H1 (cell line): ENCODE data around the gene RFX5. TPM values are rescaled to one million over a fixed set of nuclear protein-coding genes. Genes with fewer than 3 reads are reported as not detected.
"Not testable (repeated sequence)": the region's sequence is repeated elsewhere in the genome, so short reads cannot be mapped to it uniquely, and the experiment has no call there.

ENCODE experiments used
- CTCF ChIA-PET: fragments of 300-600 bp; sonication (Branson Sonifier 250); formaldehyde crosslinking; loops from one replicate; lab custom pipeline; 2021; ENCODE audit not compliant: partially characterized antibody; lab: Charles Lee
- POLR2A ChIA-PET: fragments of 300-600 bp; sonication (Branson Sonifier 250); formaldehyde crosslinking; loops from one replicate; lab custom pipeline; 2021; ENCODE audit warnings: inconsistent platforms; ENCODE audit not compliant: partially characterized antibody; lab: Charles Lee
- DNase-seq, 2 experiments: peaks; one replicate each; pipeline versions ENCODE4 v3.0.0 to v3.0.0-alpha.2; 2010 to 2022; ENCODE audit warnings: low spot score in 2 of 2, low read depth in 1 of 2, mixed read lengths in 1 of 2
- FAIRE-seq: peaks from 2 replicates; lab custom pipeline; 2011; peaks lifted over from hg19 to GRCh38; lab: Jason Lieb, UNC
- H2AFZ ChIP-seq: 2 replicates; pipeline ENCODE4 v1.8.1; 2012; ENCODE audit warnings: low read length, inconsistent platforms
- H2AK5ac ChIP-seq: 2 replicates; pipeline ENCODE4 v1.6.1; 2013; ENCODE audit warnings: low read depth, low read length
- H2BK120ac ChIP-seq: replicated peaks from 2 replicates; pipeline ENCODE3; 2013; ENCODE audit warnings: low read depth, low read length, inconsistent platforms
- H2BK12ac ChIP-seq: 2 replicates; pipeline ENCODE4 v1.6.1; 2013; ENCODE audit warnings: low read depth, low read length
- H2BK15ac ChIP-seq: 2 replicates; pipeline ENCODE4 v1.6.1; 2013; ENCODE audit warnings: low read length
- H2BK20ac ChIP-seq: 2 replicates; pipeline ENCODE4 v1.6.1; 2013; ENCODE audit warnings: low read length
- H2BK5ac ChIP-seq: 2 replicates; pipeline ENCODE4 v1.6.1; 2013; ENCODE audit warnings: low read depth, low read length
- H3K14ac ChIP-seq: 2 replicates; pipeline ENCODE4 v1.6.1; 2013; ENCODE audit warnings: inconsistent platforms; ENCODE audit not compliant: insufficient read length
- H3K18ac ChIP-seq: 2 replicates; pipeline ENCODE4 v1.6.1; 2013; ENCODE audit warnings: low read length; ENCODE audit errors: extremely low read depth
- H3K23ac ChIP-seq: 2 replicates; pipeline ENCODE4 v1.6.1; 2013; ENCODE audit warnings: inconsistent platforms; ENCODE audit not compliant: insufficient read length
- H3K23me2 ChIP-seq: 2 replicates; pipeline ENCODE4 v1.6.1; 2013; ENCODE audit warnings: low read depth, low read length
- H3K27ac ChIP-seq: 2 replicates; pipeline ENCODE4 v1.6.1; 2011; ENCODE audit warnings: low read depth, low read length, inconsistent platforms
- H3K27me3 ChIP-seq, 4 experiments: replicated peaks in 1 of 4; 1 replicate in 1 of 4; 2 replicates in 3 of 4; pipeline versions ENCODE4 v1.6.1 to v1.8.1; 2011 to 2013; ENCODE audit warnings: low read length in 3 of 4, mild to moderate bottlenecking in 3 of 4, inconsistent platforms in 2 of 4, mixed read lengths in 2 of 4, moderate library complexity in 1 of 4; ENCODE audit not compliant: control insufficient read depth in 3 of 4, insufficient read depth in 3 of 4; ENCODE audit errors: extremely low read depth in 1 of 4
- H3K36me3 ChIP-seq, 4 experiments: 2 replicates each; pipeline versions ENCODE4 v1.6.1 to v1.8.1; 2011 to 2013; ENCODE audit warnings: mild to moderate bottlenecking in 4 of 4, low read length in 3 of 4, moderate library complexity in 2 of 4, control low read depth in 1 of 4, inconsistent platforms in 1 of 4; ENCODE audit not compliant: insufficient read depth in 4 of 4, control insufficient read depth in 2 of 4
- H3K4ac ChIP-seq: replicated peaks from 2 replicates; pipeline ENCODE3; 2013; ENCODE audit warnings: low read length, low read depth, mixed read lengths, inconsistent platforms; ENCODE audit not compliant: insufficient read length
- H3K4me1 ChIP-seq, 4 experiments: replicated peaks in 1 of 4; 1 replicate in 1 of 4; 2 replicates in 3 of 4; pipeline versions ENCODE4 v1.6.1 to v1.8.1; 2011 to 2013; ENCODE audit warnings: low read length in 3 of 4, inconsistent platforms in 2 of 4, mixed read lengths in 1 of 4; ENCODE audit not compliant: insufficient read depth in 4 of 4, control insufficient read depth in 3 of 4
- H3K4me2 ChIP-seq, 2 experiments: 2 replicates each; pipeline versions ENCODE4 v1.6.1 to v1.8.1; 2011 to 2013; ENCODE audit warnings: low read depth in 2 of 2, low read length in 2 of 2, control low read depth in 1 of 2, inconsistent platforms in 1 of 2, mild to moderate bottlenecking in 1 of 2; ENCODE audit not compliant: insufficient read depth in 1 of 2
- H3K4me3 ChIP-seq, 4 experiments: fragments of 200-600, 300-600 bp in 1 of 4; sonication (generic), shearing (Covaris generic), sonication (Bioruptor Twin) in 1 of 4; 2 replicates each; pipeline versions ENCODE4 v1.5.1 to v1.8.1; 2011 to 2016; ENCODE audit warnings: low read length in 4 of 4, low read depth in 3 of 4, control low read depth in 2 of 4, inconsistent platforms in 2 of 4, mild to moderate bottlenecking in 2 of 4, mixed read lengths in 1 of 4, moderate library complexity in 1 of 4; ENCODE audit not compliant: insufficient read depth in 2 of 4; ENCODE audit errors: extremely low read depth in 1 of 4
- H3K56ac ChIP-seq: replicated peaks from 2 replicates; pipeline ENCODE3; 2013; ENCODE audit warnings: low read depth, mild to moderate bottlenecking, mixed read lengths, low read length, inconsistent platforms; ENCODE audit not compliant: insufficient read length
- H3K79me1 ChIP-seq: 2 replicates; pipeline ENCODE4 v1.6.1; 2013; ENCODE audit warnings: low read depth, low read length, control low read depth
- H3K79me2 ChIP-seq, 2 experiments: 2 replicates each; pipeline versions ENCODE4 v1.6.1 to v1.8.1; 2012 to 2013; ENCODE audit warnings: low read length in 2 of 2, mild to moderate bottlenecking in 2 of 2, inconsistent platforms in 1 of 2; ENCODE audit not compliant: insufficient read depth in 2 of 2, control insufficient read depth in 1 of 2
- H3K9ac ChIP-seq, 4 experiments: replicated peaks in 1 of 4; 1 replicate in 1 of 4; 2 replicates in 3 of 4; pipeline versions ENCODE4 v1.6.1 to v1.8.1; 2011 to 2013; ENCODE audit warnings: low read depth in 3 of 4, low read length in 3 of 4, control low read depth in 2 of 4, mild to moderate bottlenecking in 2 of 4, moderate library complexity in 2 of 4, inconsistent platforms in 1 of 4; ENCODE audit errors: extremely low read depth in 1 of 4
- H3K9me3 ChIP-seq, 2 experiments: 2 replicates each; pipeline versions ENCODE4 v1.6.1 to v1.8.1; 2012 to 2013; ENCODE audit warnings: mild to moderate bottlenecking in 2 of 2, moderate library complexity in 2 of 2, control low read depth in 1 of 2, inconsistent platforms in 1 of 2, low read depth in 1 of 2, low read length in 1 of 2, mixed read lengths in 1 of 2; ENCODE audit not compliant: insufficient read depth in 2 of 2
- H4K20me1 ChIP-seq, 2 experiments: replicated peaks in 1 of 2; 2 replicates each; pipeline versions ENCODE3 to v1.8.1; 2011 to 2013; ENCODE audit warnings: inconsistent platforms in 2 of 2, low read length in 2 of 2, mild to moderate bottlenecking in 1 of 2; ENCODE audit not compliant: insufficient read depth in 2 of 2, control insufficient read depth in 1 of 2
- H4K5ac ChIP-seq: 2 replicates; pipeline ENCODE4 v1.6.1; 2013; ENCODE audit warnings: low read length, low read depth, mixed read lengths, inconsistent platforms; ENCODE audit not compliant: insufficient read length
- H4K8ac ChIP-seq: 2 replicates; pipeline ENCODE4 v1.8.0; 2013; ENCODE audit warnings: mild to moderate bottlenecking, moderate library complexity, low read length, inconsistent platforms; ENCODE audit not compliant: insufficient read depth; ENCODE audit errors: extremely low read depth
- H4K91ac ChIP-seq: replicated peaks from 2 replicates; pipeline ENCODE3; 2013; ENCODE audit warnings: low read length, mixed read lengths, inconsistent platforms; ENCODE audit not compliant: insufficient read length
- WGBS, 2 experiments: shearing (Covaris generic) in 1 of 2; methylation state at CpG; one replicate each; pipeline versions ENCODE4 v1.1.6 to v1.1.7; 2013 to 2015; ENCODE audit warnings: low lambda C conversion rate in 2 of 2, mixed read lengths in 2 of 2, inconsistent platforms in 1 of 2, low coverage in 1 of 2, missing lambda C conversion rate in 1 of 2; ENCODE audit not compliant: insufficient replicate concordance in 2 of 2, insufficient coverage in 1 of 2, insufficient read length in 1 of 2; ENCODE audit errors: extremely low coverage in 1 of 2, missing lambda C conversion rate in 1 of 2; 5-methylcytosine and 5-hydroxymethylcytosine counted together
- polyA plus RNA-seq, 7 experiments: library from polyadenylated mRNA; depleted of rRNA in 3 of 7; stranded (reverse) in 5 of 7; unstranded in 2 of 7; fragments of >200 nt in 5 of 7; fragments of 200-250 nt in 2 of 7; gene quantifications; 1 replicate in 5 of 7; 2 replicates in 1 of 7; 4 replicates in 1 of 7; pipeline versions ENCODE4 v1.2.1 to v1.2.3, GENCODE V29; 2011 to 2013; ENCODE audit warnings: missing spikeins in 2 of 7, mixed read lengths in 2 of 7
- total RNA-seq: library from RNA; stranded (reverse); fragmentation: NEBNext Ultra II Directional; extraction: Animal tissue kit (Norgen Biotek cat#: 25700); gene quantifications from 2 replicates; pipeline ENCODE4 v1.2.1, GENCODE V29; 2021

Gene RFX5
- total and polyA plus RNA-seq, 2 of the 8 experiments (the other 6 are each of a cell fraction or from before 2014, with no cell fraction given), result 27.8 to 59.7 TPM

- H3K4ac ChIP-seq, H4K5ac ChIP-seq, H2AFZ ChIP-seq, H2BK120ac ChIP-seq, H3K4me2 ChIP-seq, H3K36me3 ChIP-seq, H3K4me3 ChIP-seq, DNase-seq, H3K23ac ChIP-seq, H4K91ac ChIP-seq, H3K27me3 ChIP-seq, H2BK15ac ChIP-seq, H3K79me1 ChIP-seq, H3K18ac ChIP-seq, H3K14ac ChIP-seq, H3K56ac ChIP-seq, H4K20me1 ChIP-seq, H2BK20ac ChIP-seq, H3K27ac ChIP-seq, H3K9ac ChIP-seq, H2AK5ac ChIP-seq, H3K23me2 ChIP-seq, H3K9me3 ChIP-seq, H2BK12ac ChIP-seq, FAIRE-seq, H3K79me2 ChIP-seq, H4K8ac ChIP-seq, H2BK5ac ChIP-seq: not testable (repeated sequence)
- H3K4me1 ChIP-seq, result peaks cover 4 to 14% (median 12%) of the 10 kb centered on the region in 4 experiments; a peak in 5 of 7 replicates
- ChIA-PET CTCF (interaction anchor here (0.6 to 3.6 kb wide), 4 partner anchors 10 to 1468 kb away, joined by 3 to 19 read pairs (median 4); no protein-coding TSS in a partner anchor), POLR2A (interaction anchor here (0.7 to 2.7 kb wide), 8 partner anchors 10 to 67 kb away, joined by 3 to 9 read pairs (median 4); partner anchors contain the start of genes PI4KB and PSMB4)
- WGBS, 2 experiments, result 94% methylated on average over 9 of the region's 9 CpGs; no CpG with 5 or more reads in 1 of the 2 experiments
Observed at GRCh38 chr1:151350323-151350722, 3.3 kb upstream of the RFX5 start.
